Measurements from ENCODE around the gene SH3RF2. TPM values are rescaled to one million over a fixed set of nuclear protein-coding genes. Genes with fewer than 3 reads are reported as not detected.
A peak's percentile ranks its signal among the peaks of the same experiment; 100 is the strongest.

SH3RF2 gene
- total RNA-seq, 1 donor from 2014 or later: 3.7 TPM

GRCh38 chr5:145920542-145921210 lies 15.7 kb upstream of the SH3RF2 start:
- H3K9ac ChIP-seq (ENCODE audit: low read depth in 1 of 3, low read length in 3 of 3): no peak overlapping the region
- H3K4me1 ChIP-seq (ENCODE audit: control insufficient read depth in 3 of 3, insufficient read depth in 3 of 3, low read length in 3 of 3): peaks cover 0 to 3% (median 0%) of the 10 kb centered on the region in 3 donors
- H3K4me3 ChIP-seq (ENCODE audit: low read length in 3 of 3): no peak overlapping the region
- H3K36me3 ChIP-seq (ENCODE audit: control insufficient read depth in 3 of 3, insufficient read depth in 3 of 3, low read length in 3 of 3): no peaks in the 10 kb centered on the region
- no peaks in the 10 kb centered on the region for H3K27me3 ChIP-seq (ENCODE audit: control insufficient read depth in 3 of 3, insufficient read depth in 3 of 3, low read length in 3 of 3)
- no peaks in the 10 kb centered on the region for H3K9me3 ChIP-seq (ENCODE audit: control insufficient read depth in 3 of 3, low read length in 3 of 3)
- H3K27ac ChIP-seq (ENCODE audit: low read depth, low read length): no peak overlapping the region

- Histone ChIP-seq H3K27ac (ENCODE audit: low read depth, low read length) (no peak overlapping the region), H3K36me3 (ENCODE audit: control insufficient read depth in 3 of 3, insufficient read depth in 3 of 3, low read length in 3 of 3) (no peaks in the 10 kb centered on the region), H3K4me1 (ENCODE audit: control insufficient read depth in 3 of 3, insufficient read depth in 3 of 3, low read length in 3 of 3) (peaks cover 0 to 3% (median 0%) of the 10 kb centered on the region in 3 donors), H3K27me3 (ENCODE audit: control insufficient read depth in 3 of 3, insufficient read depth in 3 of 3, low read length in 3 of 3) (no peaks in the 10 kb centered on the region), H3K4me3 (ENCODE audit: low read length in 3 of 3) (no peak overlapping the region), H3K9ac (ENCODE audit: low read depth in 1 of 3, low read length in 3 of 3) (no peak overlapping the region), H3K9me3 (ENCODE audit: control insufficient read depth in 3 of 3, low read length in 3 of 3) (no peaks in the 10 kb centered on the region)
Measured at GRCh38 chr5:145921211-145921610, 15.2 kb upstream of the SH3RF2 start.

DNA sequence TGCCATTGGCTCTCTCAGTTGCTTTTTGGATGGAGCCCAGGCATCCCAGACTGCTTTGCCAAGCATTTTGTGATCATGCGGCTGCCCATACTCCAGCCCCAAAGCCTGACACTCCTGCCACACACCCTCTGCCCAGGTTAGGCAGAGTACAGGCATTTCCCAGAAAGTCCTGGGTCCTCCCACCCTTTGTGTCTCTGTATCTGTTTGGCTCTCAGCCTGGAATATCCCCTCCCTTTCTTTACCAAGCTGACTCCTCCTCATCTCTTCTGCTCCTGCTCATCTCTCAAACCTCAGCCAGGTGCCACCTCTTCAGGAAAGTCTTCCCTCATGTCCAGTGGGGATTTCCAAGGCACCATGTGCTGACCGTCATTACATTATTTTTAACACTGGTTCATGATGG lies 14.3 kb upstream of the SH3RF2 start:
- H3K9ac ChIP-seq (ENCODE audit: low read depth in 1 of 3, low read length in 3 of 3): no peak overlapping the region
- no peaks in the 10 kb centered on the region for H3K27me3 ChIP-seq (ENCODE audit: control insufficient read depth in 3 of 3, insufficient read depth in 3 of 3, low read length in 3 of 3)
- H3K27ac ChIP-seq (ENCODE audit: low read depth, low read length): no peak overlapping the region
- no peaks in the 10 kb centered on the region for H3K36me3 ChIP-seq (ENCODE audit: control insufficient read depth in 3 of 3, insufficient read depth in 3 of 3, low read length in 3 of 3)
- no peak overlapping the region for H3K4me3 ChIP-seq (ENCODE audit: low read length in 3 of 3)
- H3K4me1 ChIP-seq (ENCODE audit: control insufficient read depth in 3 of 3, insufficient read depth in 3 of 3, low read length in 3 of 3): peaks cover 0 to 3% (median 0%) of the 10 kb centered on the region in 3 donors
- H3K9me3 ChIP-seq (ENCODE audit: control insufficient read depth in 3 of 3, low read length in 3 of 3): no peaks in the 10 kb centered on the region

DNA sequence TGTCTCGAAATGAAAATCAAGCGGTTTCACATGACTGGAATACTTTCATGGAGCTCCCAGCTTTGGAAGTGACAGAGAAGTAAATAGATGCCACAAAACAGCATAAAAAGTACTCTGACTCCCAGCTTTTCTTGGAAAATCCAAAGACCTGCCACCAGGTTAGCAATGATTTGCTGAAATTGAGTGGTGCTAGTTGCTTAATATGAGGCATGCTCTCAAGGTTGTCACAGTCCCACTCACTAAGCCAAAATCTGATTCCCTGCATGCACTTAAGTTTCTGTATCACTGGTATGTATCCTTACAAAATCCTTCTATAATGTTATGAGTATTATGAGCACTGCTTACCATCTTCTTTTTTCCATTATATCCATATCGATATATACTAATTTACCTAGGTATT lies 13.0 kb upstream of the SH3RF2 start:
- H3K4me1 ChIP-seq (ENCODE audit: control insufficient read depth in 3 of 3, insufficient read depth in 3 of 3, low read length in 3 of 3): no peaks in the 10 kb centered on the region
- no peaks in the 10 kb centered on the region for H3K27me3 ChIP-seq (ENCODE audit: control insufficient read depth in 3 of 3, insufficient read depth in 3 of 3, low read length in 3 of 3)
- H3K36me3 ChIP-seq (ENCODE audit: control insufficient read depth in 3 of 3, insufficient read depth in 3 of 3, low read length in 3 of 3): no peaks in the 10 kb centered on the region
- no peaks in the 10 kb centered on the region for H3K9me3 ChIP-seq (ENCODE audit: control insufficient read depth in 3 of 3, low read length in 3 of 3)
- no peak overlapping the region for H3K9ac ChIP-seq (ENCODE audit: low read depth in 1 of 3, low read length in 3 of 3)
- no peak overlapping the region for H3K4me3 ChIP-seq (ENCODE audit: low read length in 3 of 3)
- H3K27ac ChIP-seq (ENCODE audit: low read depth, low read length): no peak overlapping the region

DNA sequence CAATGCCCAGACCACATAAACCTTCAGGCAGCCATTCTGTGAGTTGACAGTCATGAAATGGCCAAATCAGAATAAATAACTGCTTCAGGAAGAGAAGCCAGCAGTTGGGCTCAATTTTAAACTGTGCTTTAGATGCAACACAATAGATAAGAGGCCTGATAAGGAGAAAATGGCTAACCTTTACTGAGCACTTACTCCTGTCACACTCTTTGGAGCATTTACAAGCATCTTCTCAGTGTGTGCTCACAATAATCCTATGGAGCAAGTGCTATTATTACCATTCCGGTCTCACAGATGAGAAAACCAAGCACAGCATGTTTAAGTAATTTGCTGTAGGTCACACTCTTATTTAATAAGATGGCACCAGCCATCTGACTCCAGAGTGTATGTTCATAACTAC lies 11.5 kb upstream of the SH3RF2 start:
- Histone ChIP-seq H3K27ac (ENCODE audit: low read depth, low read length) (no peak overlapping the region), H3K36me3 (ENCODE audit: control insufficient read depth in 3 of 3, insufficient read depth in 3 of 3, low read length in 3 of 3) (no peaks in the 10 kb centered on the region), H3K9ac (ENCODE audit: low read depth in 1 of 3, low read length in 3 of 3) (no peak overlapping the region), H3K4me1 (ENCODE audit: control insufficient read depth in 3 of 3, insufficient read depth in 3 of 3, low read length in 3 of 3) (no peaks in the 10 kb centered on the region), H3K4me3 (ENCODE audit: low read length in 3 of 3) (no peak overlapping the region), H3K9me3 (ENCODE audit: control insufficient read depth in 3 of 3, low read length in 3 of 3) (no peaks in the 10 kb centered on the region), H3K27me3 (ENCODE audit: control insufficient read depth in 3 of 3, insufficient read depth in 3 of 3, low read length in 3 of 3) (no peaks in the 10 kb centered on the region)

- Histone ChIP-seq H3K36me3 (ENCODE audit: control insufficient read depth in 3 of 3, insufficient read depth in 3 of 3, low read length in 3 of 3) (no peaks in the 10 kb centered on the region), H3K4me1 (ENCODE audit: control insufficient read depth in 3 of 3, insufficient read depth in 3 of 3, low read length in 3 of 3) (no peaks in the 10 kb centered on the region), H3K4me3 (ENCODE audit: low read length in 3 of 3) (no peak overlapping the region), H3K27ac (ENCODE audit: low read depth, low read length) (no peak overlapping the region), H3K27me3 (ENCODE audit: control insufficient read depth in 3 of 3, insufficient read depth in 3 of 3, low read length in 3 of 3) (no peaks in the 10 kb centered on the region), H3K9ac (ENCODE audit: low read depth in 1 of 3, low read length in 3 of 3) (no peak overlapping the region), H3K9me3 (ENCODE audit: control insufficient read depth in 3 of 3, low read length in 3 of 3) (no peaks in the 10 kb centered on the region)
Measured at GRCh38 chr5:145925353-145925752, 11.0 kb upstream of the SH3RF2 start.

- no peak overlapping the region for H3K4me3 ChIP-seq (ENCODE audit: low read length in 3 of 3)
- H3K36me3 ChIP-seq (ENCODE audit: control insufficient read depth in 3 of 3, insufficient read depth in 3 of 3, low read length in 3 of 3): no peaks in the 10 kb centered on the region
- no peak overlapping the region for H3K9ac ChIP-seq (ENCODE audit: low read depth in 1 of 3, low read length in 3 of 3)
- H3K4me1 ChIP-seq (ENCODE audit: control insufficient read depth in 3 of 3, insufficient read depth in 3 of 3, low read length in 3 of 3): no peaks in the 10 kb centered on the region
- H3K27me3 ChIP-seq (ENCODE audit: control insufficient read depth in 3 of 3, insufficient read depth in 3 of 3, low read length in 3 of 3): no peaks in the 10 kb centered on the region
- no peak overlapping the region for H3K27ac ChIP-seq (ENCODE audit: low read depth, low read length)
- no peaks in the 10 kb centered on the region for H3K9me3 ChIP-seq (ENCODE audit: control insufficient read depth in 3 of 3, low read length in 3 of 3)
Measured at GRCh38 chr5:145925803-145926202, 10.6 kb upstream of the SH3RF2 start.

DNA sequence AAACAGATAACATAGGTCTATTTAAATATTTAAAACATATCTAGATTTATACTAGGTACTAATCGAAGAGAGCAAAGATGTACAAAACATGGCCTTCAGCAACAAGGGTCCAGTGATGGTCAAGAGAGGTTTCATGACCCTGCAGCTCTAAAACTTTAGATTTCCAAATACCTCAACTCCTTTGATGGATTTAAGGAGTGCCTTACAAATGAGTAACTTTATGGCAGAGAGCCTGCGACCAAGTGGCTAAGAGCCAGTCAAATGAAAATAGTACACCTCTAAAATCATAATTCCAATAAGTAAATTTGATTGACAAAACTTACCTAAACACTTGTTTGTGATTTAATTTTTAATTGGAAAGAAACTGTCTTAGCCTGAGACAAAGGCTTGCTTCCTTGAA lies 4.7 kb upstream of the SH3RF2 start:
- Histone ChIP-seq H3K9ac (ENCODE audit: low read depth in 1 of 3, low read length in 3 of 3) (no peak overlapping the region), H3K9me3 (ENCODE audit: control insufficient read depth in 3 of 3, low read length in 3 of 3) (no peaks in the 10 kb centered on the region), H3K27me3 (ENCODE audit: control insufficient read depth in 3 of 3, insufficient read depth in 3 of 3, low read length in 3 of 3) (no peaks in the 10 kb centered on the region), H3K27ac (ENCODE audit: low read depth, low read length) (no peak overlapping the region), H3K4me1 (ENCODE audit: control insufficient read depth in 3 of 3, insufficient read depth in 3 of 3, low read length in 3 of 3) (peaks cover 0 to 3% (median 0%) of the 10 kb centered on the region in 3 donors), H3K4me3 (ENCODE audit: low read length in 3 of 3) (no peak overlapping the region), H3K36me3 (ENCODE audit: control insufficient read depth in 3 of 3, insufficient read depth in 3 of 3, low read length in 3 of 3) (no peaks in the 10 kb centered on the region)

- Histone ChIP-seq H3K9me3 (ENCODE audit: control insufficient read depth in 3 of 3, low read length in 3 of 3) (no peaks in the 10 kb centered on the region), H3K9ac (ENCODE audit: low read depth in 1 of 3, low read length in 3 of 3) (no peak overlapping the region), H3K36me3 (ENCODE audit: control insufficient read depth in 3 of 3, insufficient read depth in 3 of 3, low read length in 3 of 3) (no peaks in the 10 kb centered on the region)
Measured at GRCh38 chr5:145934276-145934675, 2.1 kb upstream of the SH3RF2 start.

GRCh38 chr5:145937432-145938250 lies 1.3 kb downstream of the SH3RF2 start:
- no peaks in the 10 kb centered on the region for H3K27me3 ChIP-seq (ENCODE audit: control insufficient read depth in 3 of 3, insufficient read depth in 3 of 3, low read length in 3 of 3)
- H3K4me1 ChIP-seq (ENCODE audit: control insufficient read depth in 3 of 3, insufficient read depth in 3 of 3, low read length in 3 of 3): peaks cover 9 to 36% (median 20%) of the 10 kb centered on the region in 3 donors
- peak overlapping the region; percentile 71 for H3K27ac ChIP-seq (ENCODE audit: low read depth, low read length)
- H3K4me3 ChIP-seq (ENCODE audit: low read length in 3 of 3): peak overlapping the region; percentile 59 to 75 (median 73)
- H3K9me3 ChIP-seq (ENCODE audit: control insufficient read depth in 3 of 3, low read length in 3 of 3): no peaks in the 10 kb centered on the region
- no peaks in the 10 kb centered on the region for H3K36me3 ChIP-seq (ENCODE audit: control insufficient read depth in 3 of 3, insufficient read depth in 3 of 3, low read length in 3 of 3)
- peak overlapping the region; percentile 60 to 80 (median 80) for H3K9ac ChIP-seq (ENCODE audit: low read depth in 1 of 3, low read length in 3 of 3)

More at GRCh38 chr5:145934276-145934675, 2.1 kb upstream of the SH3RF2 start:
- Histone ChIP-seq H3K27ac (ENCODE audit: low read depth, low read length) (no peak overlapping the region), H3K27me3 (ENCODE audit: control insufficient read depth in 3 of 3, insufficient read depth in 3 of 3, low read length in 3 of 3) (no peaks in the 10 kb centered on the region), H3K4me3 (ENCODE audit: low read length in 3 of 3) (no peak overlapping the region), H3K4me1 (ENCODE audit: control insufficient read depth in 3 of 3, insufficient read depth in 3 of 3, low read length in 3 of 3) (peaks cover 7 to 17% (median 8%) of the 10 kb centered on the region in 3 donors)

Measured in skeletal muscle tissue (tissue), 4 donors.